Skin of body (tissue), 2 donors: ENCODE data around the gene SF3B3. TPM values are rescaled to one million over a fixed set of nuclear protein-coding genes. Genes with fewer than 3 reads are reported as not detected.
A peak's percentile ranks its signal among the peaks of the same experiment; 100 is the strongest.
"Not testable (repeated sequence)": the region's sequence is repeated elsewhere in the genome, so short reads cannot be mapped to it uniquely, and the experiment has no call there.

Experiments
- DNase-seq: peaks from one replicate; lab custom pipeline; 2025; lab: John Stamatoyannopoulos, UW
- total RNA-seq: library from RNA; depleted of rRNA; stranded (reverse); fragments of >200 nt; gene quantifications from one replicate; pipeline ENCODE4 v1.2.3, GENCODE V29; 2014

The SF3B3 gene
- total RNA-seq, 1 donor from 2014 or later: 85.2 TPM

GRCh38 chr16:70565053-70565452, 41.4 kb downstream of the SF3B3 start:
- no peak for DNase-seq

GRCh38 chr16:70568601-70569237, 45.1 kb downstream of the SF3B3 start:
- DNase-seq: no peak

- no peak for DNase-seq
Measured at GRCh38 chr16:70569752-70570151, 46.1 kb downstream of the SF3B3 start.

- DNase-seq: no peak
Measured at GRCh38 chr16:70570967-70571570, 47.5 kb downstream of the SF3B3 start.

DNA sequence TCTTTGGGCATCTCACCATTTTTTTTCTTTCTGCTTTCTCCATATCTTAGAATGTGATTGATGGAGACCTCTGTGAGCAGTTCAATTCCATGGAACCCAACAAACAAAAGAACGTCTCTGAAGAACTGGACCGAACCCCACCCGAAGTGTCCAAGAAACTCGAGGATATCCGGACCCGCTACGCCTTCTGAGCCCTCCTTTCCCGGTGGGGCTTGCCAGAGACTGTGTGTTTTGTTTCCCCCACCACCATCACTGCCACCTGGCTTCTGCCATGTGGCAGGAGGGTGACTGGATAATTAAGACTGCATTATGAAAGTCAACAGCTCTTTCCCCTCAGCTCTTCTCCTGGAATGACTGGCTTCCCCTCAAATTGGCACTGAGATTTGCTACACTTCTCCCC, 48.0 kb downstream of the SF3B3 start:
- no peak for DNase-seq

DNA sequence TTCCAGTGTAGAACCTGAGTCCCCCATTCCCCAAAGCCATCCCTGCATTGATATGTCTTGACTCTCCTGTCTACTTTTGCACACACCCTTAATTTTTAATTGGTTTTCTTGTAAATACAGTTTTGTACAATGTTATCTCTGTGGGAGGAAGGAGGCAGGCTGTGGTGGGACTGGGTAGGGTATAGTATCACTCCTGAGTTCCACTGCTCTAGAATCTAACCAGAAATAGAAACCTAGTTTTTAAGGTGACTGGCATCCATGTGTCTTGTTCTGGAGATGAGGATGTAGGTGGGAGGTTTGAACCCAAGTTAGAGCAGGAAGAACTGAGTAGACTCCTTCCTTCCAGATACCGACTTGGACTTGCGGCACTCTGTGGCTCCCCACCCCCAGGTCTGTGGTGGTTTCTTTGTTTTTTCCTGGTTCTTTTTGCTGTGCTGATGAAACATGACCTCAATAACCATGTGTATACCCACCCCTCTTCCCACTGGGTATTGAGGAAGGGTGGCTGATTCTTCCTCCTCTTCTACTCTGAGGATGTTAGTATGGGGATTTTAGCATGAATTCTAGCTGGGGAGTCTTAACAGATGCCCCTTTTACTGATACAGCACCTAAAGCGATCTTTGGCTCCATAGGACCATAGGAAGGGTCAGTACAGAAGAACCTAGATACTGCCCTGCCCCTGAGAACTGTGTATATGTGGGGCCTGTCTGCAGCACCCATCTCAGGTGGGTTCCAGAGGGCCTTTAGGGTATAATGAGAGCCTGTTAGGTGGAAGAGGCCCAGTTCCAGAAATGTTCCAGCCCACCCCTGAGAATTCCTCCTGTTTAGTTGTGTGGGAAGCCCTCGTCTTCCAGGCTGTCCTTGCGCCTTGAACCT, 48.7 kb downstream of the SF3B3 start:
- no peak for DNase-seq

DNA sequence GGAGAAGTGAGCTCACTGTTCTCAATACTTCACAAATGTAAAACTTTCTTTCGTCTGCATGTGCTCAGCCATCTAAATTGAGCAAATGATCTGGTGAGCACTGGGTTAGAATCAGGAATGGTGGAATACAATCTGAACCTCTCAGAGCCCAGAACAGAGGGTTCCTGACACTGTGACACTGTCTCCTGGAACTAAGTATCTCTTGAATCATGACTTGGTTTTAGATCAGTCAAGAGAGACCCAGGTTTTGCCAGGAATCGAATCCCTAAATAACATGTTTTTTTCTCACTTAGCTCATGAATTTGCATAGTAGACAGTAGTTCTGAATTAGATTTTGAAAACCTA, 49.3 kb downstream of the SF3B3 start:
- DNase-seq: no peak

DNA sequence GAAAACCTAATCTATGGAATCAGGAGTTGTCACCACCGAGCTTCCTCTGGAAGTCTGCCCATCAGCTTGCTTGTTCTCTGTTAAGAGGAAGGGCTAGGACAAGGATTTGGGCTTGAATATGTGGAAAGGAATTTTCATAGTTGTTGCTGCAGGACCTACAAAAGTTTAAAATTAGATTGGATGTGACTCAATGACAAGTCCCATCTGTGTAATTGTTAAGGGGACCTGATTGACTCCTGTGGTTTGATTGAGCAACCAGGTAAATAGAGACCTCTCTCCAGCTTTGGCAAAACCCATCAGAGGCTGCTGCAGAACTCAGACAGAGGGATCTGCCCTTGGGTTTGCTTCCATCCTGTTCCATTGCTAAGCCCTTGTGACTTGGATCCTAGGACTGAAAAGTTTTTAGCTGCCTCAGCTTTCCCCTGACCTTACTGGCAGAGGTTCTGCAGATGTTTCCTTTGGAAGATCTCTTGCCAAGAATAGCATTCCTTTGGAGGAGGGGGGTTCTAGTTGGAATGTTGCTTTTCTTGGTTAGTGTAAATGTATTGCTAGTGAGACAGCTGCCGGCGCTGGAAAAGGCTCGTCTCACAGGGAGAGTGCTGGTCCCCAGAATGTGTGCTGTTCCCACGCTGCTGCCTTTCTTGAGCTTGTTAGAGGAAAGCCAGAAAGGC, 50.0 kb downstream of the SF3B3 start:
- peak; percentile 95 for DNase-seq

GRCh38 chr16:70574595-70575271, 51.1 kb downstream of the SF3B3 start:
- DNase-seq: no peak

GRCh38 chr16:70575376-70575775, 51.8 kb downstream of the SF3B3 start:
- no peak for DNase-seq

DNA sequence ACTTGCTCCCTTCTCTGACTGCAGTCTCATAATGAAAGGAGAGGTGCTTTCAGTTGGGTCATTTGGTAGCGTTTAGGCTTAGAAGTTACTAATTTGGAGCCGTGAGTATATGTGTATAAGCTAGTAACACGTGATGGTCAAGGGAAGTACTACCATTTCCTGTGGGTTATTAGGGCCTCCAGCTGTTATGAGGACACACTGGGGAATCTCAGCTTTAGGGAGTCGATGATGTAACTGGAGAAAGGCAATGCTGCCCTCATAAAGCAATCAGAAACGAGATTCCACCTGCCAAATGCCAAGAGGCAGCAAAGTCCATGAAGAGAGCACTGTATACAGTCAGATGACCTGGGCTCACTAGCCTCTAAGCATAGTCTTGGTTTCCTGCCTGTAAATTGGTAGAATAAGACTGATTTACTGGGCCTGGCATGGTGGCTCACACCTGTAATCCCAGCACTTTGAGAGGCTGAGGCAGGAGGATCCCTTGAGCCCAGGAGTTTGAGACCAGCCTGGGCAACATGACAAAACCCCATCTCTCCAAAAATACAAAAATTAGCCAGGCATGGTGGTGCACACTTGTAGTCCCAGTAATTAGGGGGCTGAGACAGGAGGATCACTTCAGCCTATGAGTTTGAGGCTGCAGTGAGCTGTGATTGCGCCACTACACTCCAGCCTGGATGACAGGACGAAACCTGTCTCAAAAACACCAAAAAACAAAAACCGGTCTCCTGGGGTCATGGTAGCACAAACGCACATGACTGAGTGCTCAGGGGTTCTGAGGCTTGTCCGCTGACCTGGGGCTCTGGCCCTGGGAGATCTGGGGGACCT, 53.0 kb downstream of the SF3B3 start:
- no peak for DNase-seq

GRCh38 chr16:70577256-70577698, 53.7 kb downstream of the SF3B3 start:
- DNase-seq: no peak

GRCh38 chr16:70578035-70578434, 54.4 kb downstream of the SF3B3 start:
- DNase-seq: no peak

DNA sequence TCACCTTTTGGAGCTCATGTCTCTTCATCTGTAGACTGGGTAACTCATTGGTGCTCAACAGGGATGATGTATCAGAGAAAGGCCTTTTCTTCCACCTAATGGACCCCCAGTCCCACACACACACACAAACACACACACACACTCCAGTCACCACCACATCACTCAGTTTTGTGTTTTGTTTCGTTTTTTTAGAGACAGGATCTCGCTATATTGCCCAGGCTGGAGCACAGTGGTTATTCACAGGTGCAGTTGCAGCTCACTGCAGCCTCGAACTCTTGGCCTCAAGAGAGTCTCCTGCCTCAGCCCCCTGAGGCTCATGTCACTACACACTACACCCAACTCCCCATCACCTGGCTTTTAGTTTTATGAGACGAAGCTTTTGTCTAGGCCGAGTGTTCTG, 55.6 kb downstream of the SF3B3 start:
- DNase-seq: no peak

DNA sequence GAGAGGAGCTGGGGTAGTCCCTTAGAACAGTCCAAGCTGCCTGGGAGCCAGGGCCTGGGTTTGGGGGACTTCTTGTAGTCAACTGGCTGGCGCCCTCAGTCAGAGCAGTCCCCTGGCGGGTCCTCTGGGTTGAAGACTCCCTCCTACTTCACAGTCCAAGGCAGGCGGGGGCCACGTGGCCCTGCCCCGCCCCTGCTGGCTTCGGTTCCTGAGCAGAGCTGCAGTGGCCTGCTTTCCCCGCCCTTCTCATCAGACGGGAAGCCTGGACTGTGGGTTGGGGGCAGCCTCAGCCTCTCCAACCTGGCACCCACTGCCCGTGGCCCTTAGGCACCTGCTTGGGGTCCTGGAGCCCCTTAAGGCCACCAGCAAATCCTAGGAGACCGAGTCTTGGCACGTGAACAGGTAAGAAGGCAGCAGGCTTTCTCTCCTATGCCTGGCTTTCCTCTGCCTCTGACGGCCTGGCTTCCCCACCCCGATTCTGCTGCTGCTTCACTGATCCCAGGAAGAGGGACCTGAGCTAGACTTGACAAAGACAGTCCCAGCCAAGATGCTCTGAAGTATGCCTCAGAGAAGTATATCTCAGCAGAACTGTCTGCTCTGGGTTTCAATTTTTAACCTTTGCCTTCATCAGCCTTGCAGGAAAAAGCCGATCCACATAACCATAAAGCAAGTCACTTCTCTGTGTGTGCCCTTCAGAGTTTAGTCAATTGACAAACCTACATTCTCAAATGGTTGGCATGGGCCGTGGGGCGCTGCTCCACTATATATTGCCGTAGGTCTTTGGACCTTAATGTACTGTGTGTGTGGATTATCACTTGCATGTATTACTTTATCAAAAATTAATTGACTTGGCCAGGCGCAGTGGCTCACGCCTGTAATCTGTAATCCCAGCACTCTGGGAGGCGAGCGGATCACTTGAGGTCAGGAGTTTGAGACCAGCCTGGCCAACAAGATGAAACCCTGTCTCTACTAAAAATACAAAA, 56.3 kb downstream of the SF3B3 start:
- DNase-seq: no peak

DNA sequence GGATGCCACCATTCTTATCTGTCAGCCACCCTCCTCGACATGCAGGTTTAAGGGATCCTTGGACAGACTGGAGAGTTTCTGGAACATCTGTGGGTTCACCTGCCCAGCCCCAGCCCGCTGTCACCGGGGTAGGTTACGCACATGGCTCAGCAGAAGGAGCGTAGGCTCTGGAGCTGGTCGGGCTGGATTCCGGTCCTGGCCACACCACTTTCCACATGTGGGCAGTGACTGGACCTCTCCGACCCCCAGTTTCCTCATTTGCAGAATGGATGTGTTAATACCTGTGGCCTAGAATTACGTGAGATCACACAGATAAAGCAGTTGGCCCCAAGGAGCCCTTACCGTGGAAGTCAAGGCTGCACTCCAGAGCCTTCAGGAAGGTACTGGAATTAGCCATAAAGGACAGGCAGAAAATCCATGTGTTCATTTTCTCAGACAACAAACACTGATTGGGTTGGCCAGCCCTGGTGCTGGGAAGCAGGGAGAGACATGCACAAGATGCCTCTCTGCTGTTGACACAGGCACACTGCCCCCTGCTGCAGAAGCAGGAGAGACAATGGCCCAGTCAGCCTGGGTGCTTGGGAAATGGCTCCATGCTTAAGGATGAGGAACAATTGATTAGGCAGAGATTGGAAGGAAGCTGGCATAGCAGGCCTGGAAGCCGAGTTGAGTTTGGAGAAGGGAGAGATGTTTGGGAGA, 58.8 kb downstream of the SF3B3 start:
- no peak for DNase-seq

- DNase-seq: no peak
Measured at GRCh38 chr16:70586731-70587130, 63.1 kb downstream of the SF3B3 start.

DNA sequence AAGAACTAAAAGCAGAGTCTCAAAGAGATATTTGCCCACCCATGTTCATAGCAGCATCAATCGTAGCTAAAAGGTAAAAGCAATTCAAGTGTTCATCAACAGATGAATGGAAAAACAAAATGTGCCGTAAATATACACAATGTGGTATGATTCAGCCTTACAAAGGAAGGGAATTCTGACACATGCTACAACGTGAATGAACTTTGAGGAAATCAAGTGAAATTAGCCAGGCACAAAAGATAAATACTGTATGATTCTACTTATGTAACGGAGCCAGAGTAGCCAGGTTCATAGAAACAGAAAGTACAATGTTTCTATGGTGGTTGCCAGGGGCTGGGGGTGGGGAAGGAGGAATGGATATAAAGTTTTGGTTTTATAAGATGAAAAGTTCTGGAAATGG, 64.9 kb downstream of the SF3B3 start:
- DNase-seq: no peak

DNA sequence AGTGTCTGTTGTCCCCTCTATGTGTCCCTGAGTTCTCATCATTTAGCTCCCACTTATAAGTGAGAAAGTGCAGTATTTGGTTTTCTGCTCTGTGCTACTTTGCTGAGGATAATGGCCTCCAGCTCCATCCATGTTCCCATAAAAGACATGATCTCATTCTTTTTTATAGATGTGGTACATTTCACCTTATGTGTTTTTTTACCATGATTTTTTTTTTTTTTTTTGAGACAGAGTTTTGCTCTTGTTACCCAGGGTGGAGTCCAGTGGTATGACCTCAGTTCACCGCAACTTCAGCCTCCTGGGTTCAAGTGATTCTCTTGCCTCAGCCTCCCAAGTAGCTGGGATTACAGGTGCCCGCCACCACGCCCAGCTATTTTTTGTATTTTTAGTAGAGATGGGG, 65.8 kb downstream of the SF3B3 start:
- not testable (repeated sequence) for DNase-seq
